ENCODE measurements around the gene PATJ. TPM values are rescaled to one million over a fixed set of nuclear protein-coding genes. Genes with fewer than 3 reads are reported as not detected.

Gene PATJ
- total RNA-seq, 1 donor from 2014 or later, result 126 TPM

GRCh38 chr1:62088439-62088838 lies 346.2 kb downstream of the PATJ start:
- H3K27me3 Mint-ChIP-seq, result no peaks in the 10 kb centered on the region

DNA sequence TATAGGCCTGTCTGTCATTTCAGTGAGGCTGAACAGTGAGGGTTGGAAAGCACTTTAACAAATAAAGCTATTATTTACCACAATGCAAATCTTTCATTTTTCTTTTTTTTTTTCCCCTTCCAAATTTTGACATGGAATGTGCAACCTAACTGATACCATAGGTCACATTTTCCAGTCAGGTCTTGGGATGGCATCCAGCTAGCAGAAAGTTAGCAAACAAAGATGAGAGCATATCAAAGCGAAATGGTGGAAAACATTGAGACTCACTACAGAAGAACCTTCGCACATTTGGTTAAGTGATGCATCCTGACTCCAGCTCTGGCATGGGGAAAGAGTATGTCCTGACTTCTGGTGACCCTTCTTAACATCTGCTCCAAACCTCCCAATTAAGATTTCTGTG lies 347.3 kb downstream of the PATJ start:
- Mint-ChIP-seq H3K4me3 (ENCODE audit: low read depth) (no peak overlapping the region), H3K4me1 (ENCODE audit: low read depth) (peaks cover 2% of the 10 kb centered on the region), H3K9me3 (ENCODE audit: low read depth) (no peaks in the 10 kb centered on the region), H3K27ac (no peak overlapping the region), H3K27me3 (no peaks in the 10 kb centered on the region), H3K36me3 (ENCODE audit: insufficient read depth) (peaks cover 23% of the 10 kb centered on the region)
- TF ChIP-seq, protein P1, sequence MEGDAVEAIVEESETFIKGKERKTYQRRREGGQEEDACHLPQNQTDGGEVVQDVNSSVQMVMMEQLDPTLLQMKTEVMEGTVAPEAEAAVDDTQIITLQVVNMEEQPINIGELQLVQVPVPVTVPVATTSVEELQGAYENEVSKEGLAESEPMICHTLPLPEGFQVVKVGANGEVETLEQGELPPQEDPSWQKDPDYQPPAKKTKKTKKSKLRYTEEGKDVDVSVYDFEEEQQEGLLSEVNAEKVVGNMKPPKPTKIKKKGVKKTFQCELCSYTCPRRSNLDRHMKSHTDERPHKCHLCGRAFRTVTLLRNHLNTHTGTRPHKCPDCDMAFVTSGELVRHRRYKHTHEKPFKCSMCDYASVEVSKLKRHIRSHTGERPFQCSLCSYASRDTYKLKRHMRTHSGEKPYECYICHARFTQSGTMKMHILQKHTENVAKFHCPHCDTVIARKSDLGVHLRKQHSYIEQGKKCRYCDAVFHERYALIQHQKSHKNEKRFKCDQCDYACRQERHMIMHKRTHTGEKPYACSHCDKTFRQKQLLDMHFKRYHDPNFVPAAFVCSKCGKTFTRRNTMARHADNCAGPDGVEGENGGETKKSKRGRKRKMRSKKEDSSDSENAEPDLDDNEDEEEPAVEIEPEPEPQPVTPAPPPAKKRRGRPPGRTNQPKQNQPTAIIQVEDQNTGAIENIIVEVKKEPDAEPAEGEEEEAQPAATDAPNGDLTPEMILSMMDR (IDR thresholded peaks at IDR 0.05; ENCODE audit: unreplicated experiment), result no peak
- no peak for DNase-seq (ENCODE audit: low spot score, unreplicated experiment)

More at GRCh38 chr1:62088439-62088838, 346.2 kb downstream of the PATJ start:
- Mint-ChIP-seq H3K4me1 (ENCODE audit: low read depth) (peaks cover 2% of the 10 kb centered on the region), H3K36me3 (ENCODE audit: insufficient read depth) (peaks cover 25% of the 10 kb centered on the region), H3K9me3 (ENCODE audit: low read depth) (no peaks in the 10 kb centered on the region), H3K4me3 (ENCODE audit: low read depth) (no peak overlapping the region), H3K27ac (no peak overlapping the region)
- TF ChIP-seq, protein P1 (IDR thresholded peaks at IDR 0.05; ENCODE audit: unreplicated experiment), result no peak
- DNase-seq (ENCODE audit: low spot score, unreplicated experiment), result no peak

DNA sequence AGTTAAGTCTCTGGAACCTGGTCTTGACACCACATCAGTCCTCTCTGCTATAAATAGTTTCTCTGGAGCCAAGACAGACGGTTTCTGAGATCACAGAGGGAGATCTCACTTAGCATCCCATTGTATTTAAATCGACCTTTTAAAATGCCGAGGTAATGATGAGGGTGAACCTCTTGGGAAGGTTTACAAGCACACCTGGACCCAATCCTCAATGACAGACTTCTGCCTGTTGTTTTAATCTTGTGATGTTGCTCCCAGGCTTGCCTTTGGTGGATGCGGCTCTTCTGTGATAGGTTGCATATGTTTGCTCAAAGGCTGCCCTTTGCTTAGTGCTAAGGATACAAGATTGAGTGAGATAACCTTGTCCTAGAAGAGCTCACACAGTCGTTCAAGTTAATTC lies 347.7 kb downstream of the PATJ start:
- DNase-seq (ENCODE audit: low spot score, unreplicated experiment), result no peak
- no peaks in the 10 kb centered on the region for H3K9me3 Mint-ChIP-seq (ENCODE audit: low read depth)

GRCh38 chr1:62092110-62092509 lies 349.8 kb downstream of the PATJ start:
- peaks cover 20% of the 10 kb centered on the region for H3K36me3 Mint-ChIP-seq (ENCODE audit: insufficient read depth)
- no peak for DNase-seq (ENCODE audit: low spot score, unreplicated experiment)
- no peak overlapping the region for H3K4me3 Mint-ChIP-seq (ENCODE audit: low read depth)
- TF ChIP-seq, protein P1 (IDR thresholded peaks at IDR 0.05; ENCODE audit: unreplicated experiment), result no peak
- H3K4me1 Mint-ChIP-seq (ENCODE audit: low read depth), result peaks cover 2% of the 10 kb centered on the region
- no peak overlapping the region for H3K27ac Mint-ChIP-seq
- no peaks in the 10 kb centered on the region for H3K9me3 Mint-ChIP-seq (ENCODE audit: low read depth)
- H3K27me3 Mint-ChIP-seq, result no peaks in the 10 kb centered on the region

More for the DNA sequence above, 347.7 kb downstream of the PATJ start:
- Mint-ChIP-seq H3K27me3 (no peaks in the 10 kb centered on the region), H3K36me3 (ENCODE audit: insufficient read depth) (peaks cover 20% of the 10 kb centered on the region), H3K4me1 (ENCODE audit: low read depth) (peaks cover 2% of the 10 kb centered on the region), H3K4me3 (ENCODE audit: low read depth) (no peak overlapping the region), H3K27ac (no peak overlapping the region)
- TF ChIP-seq, protein P1 (IDR thresholded peaks at IDR 0.05; ENCODE audit: unreplicated experiment), result no peak

GRCh38 chr1:62093261-62093660 lies 351.0 kb downstream of the PATJ start:
- H3K27ac Mint-ChIP-seq, result no peak overlapping the region
- no peaks in the 10 kb centered on the region for H3K27me3 Mint-ChIP-seq
- peaks cover 2% of the 10 kb centered on the region for H3K4me1 Mint-ChIP-seq (ENCODE audit: low read depth)
- TF ChIP-seq, protein P1 (IDR thresholded peaks at IDR 0.05; ENCODE audit: unreplicated experiment), result no peak
- no peaks in the 10 kb centered on the region for H3K9me3 Mint-ChIP-seq (ENCODE audit: low read depth)
- H3K4me3 Mint-ChIP-seq (ENCODE audit: low read depth), result no peak overlapping the region
- no peak for DNase-seq (ENCODE audit: low spot score, unreplicated experiment)
- H3K36me3 Mint-ChIP-seq (ENCODE audit: insufficient read depth), result peaks cover 21% of the 10 kb centered on the region
